ENCODE results near the gene FAM47C.
A peak's percentile ranks its signal among the peaks of the same experiment; 100 is the strongest.
"Not testable (repeated sequence)": the region's sequence is repeated elsewhere in the genome, so short reads cannot be mapped to it uniquely, and the experiment has no call there.

Gene FAM47C
- 0 to 0.88 (median 0) reads per million in 17 experiments for total RNA-seq

DNA sequence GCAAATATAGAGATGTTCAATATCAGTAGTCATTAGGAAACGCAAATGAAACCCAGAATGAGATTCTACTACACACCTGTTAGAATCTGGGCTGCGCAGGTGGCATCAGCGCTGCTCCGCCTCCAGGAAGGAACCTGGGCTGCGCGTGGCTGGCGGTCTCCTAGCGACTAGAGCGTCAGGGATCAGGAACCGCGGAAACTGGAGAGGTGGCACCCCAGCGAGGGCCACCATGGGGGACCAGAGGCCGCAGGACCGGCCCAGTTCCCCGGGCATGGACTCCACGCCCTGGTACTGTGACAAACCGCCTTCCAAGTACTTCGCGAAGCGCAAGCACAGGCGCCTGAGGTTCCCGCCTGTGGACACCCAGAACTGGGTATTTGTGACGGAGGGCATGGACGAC, at the start of gene FAM47C:
Gene FAM47C, plus strand, starts transcription at position 185 of the 400 bp plus-strand sequence. Its CDS starts 45 bp downstream, at position 230.
- DNase-seq: not testable (repeated sequence)

DNA sequence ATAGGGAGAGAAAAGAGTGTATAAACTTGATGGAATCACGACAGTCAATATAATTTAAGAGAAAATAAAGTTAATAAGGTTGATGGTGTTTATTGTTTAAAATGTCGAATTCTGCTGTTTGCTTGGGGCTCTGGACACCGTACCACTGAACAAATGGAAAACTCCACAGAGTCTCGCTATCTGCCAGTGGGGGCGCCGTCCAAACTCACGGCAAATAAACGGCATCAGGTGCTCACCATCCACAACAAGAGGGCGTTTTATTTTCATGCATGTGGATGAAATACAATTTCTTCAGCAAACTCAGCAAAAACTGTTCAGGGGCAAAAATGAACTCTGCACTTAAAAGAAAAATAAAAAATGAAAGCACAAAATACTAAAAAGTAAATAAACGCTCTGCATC, 46.6 kb upstream of the FAM47C start:
- no peak for DNase-seq

GRCh38 chrX:36963069-36963808, 44.9 kb upstream of the FAM47C start:
- DNase-seq: no peak

DNA sequence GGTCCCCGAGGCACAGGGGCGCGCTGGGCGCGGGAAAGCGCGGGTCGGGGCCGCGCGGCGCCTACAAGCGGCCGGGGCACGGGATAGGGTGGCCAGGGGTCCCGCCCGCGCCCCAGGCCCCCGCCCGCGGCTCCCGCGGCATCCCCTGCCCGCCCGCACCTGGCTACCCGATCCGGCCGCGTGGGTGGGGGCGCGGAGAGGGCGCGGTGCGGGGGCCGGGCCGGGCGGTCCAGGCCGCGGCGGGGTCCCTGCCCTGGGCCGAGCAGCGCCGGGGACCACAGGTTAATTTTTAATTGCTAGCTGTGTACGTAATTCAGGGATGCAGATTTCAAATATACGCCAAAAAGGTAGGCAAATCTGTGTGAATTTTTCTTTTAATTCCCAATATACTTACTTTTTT, 44.3 kb upstream of the FAM47C start:
- no peak for DNase-seq

GRCh38 chrX:36973575-36973974, 34.6 kb upstream of the FAM47C start:
- no peak for DNase-seq

DNA sequence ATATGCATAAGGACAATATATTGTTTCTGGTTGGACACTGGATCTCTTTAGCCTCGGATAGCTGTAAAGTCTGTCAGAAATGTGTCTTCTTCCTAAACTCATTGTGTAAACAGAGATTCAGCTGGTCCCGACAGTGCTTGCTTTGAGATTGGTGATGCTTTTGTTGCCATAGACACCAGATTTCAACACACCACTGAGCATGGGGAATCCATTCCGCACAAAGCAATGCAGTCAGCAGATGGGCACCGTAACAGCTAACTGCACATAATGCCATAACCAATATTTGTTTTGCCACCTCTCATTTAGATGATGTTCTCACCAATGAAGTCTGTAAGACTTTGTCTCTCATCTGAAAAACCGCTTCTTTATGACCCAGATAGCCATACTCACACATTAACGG, 33.3 kb upstream of the FAM47C start:
- no peak for DNase-seq

DNA sequence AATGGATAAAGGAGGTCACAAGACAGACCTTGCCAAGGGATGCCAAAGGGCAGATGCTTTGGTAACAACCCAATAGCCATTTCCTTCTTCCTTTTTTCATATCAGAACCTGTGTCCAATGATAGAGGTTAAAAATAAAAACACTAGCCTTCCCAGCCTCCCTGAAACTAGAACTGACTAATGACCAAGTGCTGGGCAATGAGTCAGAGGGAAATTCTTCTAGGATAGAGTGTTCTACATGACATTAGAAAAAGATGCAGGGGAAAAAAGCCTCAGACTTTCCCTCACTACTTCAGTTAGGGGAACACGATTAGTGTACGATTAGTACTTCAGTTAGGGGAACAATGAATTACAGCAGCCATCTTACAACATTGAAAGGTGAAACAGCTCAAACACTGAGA, 29.3 kb upstream of the FAM47C start:
- no peak for DNase-seq

GRCh38 chrX:36983831-36984230, 24.3 kb upstream of the FAM47C start:
- no peak for DNase-seq

GRCh38 chrX:36985416-36986209, 22.6 kb upstream of the FAM47C start:
- DNase-seq: not testable (repeated sequence)

DNA sequence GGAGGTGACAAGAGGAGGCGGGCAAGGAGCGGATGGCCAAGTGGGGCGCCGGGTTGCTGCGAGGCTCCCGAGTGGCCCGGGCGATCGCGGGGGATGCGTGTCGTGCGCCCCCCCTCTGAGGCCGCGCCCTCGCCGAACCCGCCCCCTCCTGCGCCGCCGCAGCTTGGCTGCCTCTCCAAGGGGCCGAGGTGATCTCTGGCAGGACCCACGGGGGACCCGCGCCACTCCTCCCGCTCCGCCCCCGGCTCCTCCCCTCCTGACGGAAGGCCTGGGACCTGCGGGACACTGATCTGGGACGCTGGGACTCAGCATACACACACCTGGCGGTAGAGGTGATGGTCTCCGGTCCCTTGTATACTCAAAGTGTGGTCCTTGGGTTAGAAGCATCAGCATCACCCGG, 21.9 kb upstream of the FAM47C start:
- no peak for DNase-seq

DNA sequence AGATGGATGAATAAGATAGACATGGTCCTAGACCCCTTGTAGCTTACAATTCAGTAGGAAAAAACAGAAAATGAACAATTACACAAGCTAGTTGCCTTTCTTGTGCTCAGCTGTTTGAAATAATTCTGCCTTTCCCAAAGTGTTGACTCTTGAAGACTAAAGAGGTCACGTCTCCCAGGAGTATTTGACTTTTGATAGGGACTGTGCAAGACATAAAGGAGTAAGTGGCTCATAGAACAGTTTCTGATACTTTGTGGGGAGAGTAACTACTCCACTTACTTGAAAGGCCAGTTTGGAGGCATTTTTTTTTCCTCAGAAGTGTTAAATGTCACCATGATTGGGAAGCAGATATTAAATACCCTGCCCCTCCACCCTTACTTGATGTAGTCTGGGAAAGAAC, 21.0 kb upstream of the FAM47C start:
- not testable (repeated sequence) for DNase-seq

DNA sequence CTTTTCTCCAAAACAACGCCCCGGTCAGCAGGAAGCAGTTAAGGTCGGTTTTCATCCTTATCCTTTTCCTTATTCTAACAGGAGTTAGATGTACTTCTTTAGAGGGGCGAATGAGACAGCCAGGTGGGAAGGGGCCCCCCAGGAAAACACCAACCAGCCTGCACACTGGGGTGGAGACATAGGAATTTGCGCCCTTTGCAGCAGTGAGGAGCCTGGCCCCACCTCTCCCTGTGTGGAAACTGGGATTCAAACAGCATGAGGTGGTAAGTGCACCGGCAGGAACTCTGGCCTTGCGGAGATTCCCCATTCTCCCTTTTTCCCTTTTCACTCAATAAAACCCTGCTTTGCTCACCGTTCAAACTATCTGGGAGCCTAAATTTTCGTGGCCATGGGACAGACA, 8.0 kb upstream of the FAM47C start:
- DNase-seq: no peak

DNA sequence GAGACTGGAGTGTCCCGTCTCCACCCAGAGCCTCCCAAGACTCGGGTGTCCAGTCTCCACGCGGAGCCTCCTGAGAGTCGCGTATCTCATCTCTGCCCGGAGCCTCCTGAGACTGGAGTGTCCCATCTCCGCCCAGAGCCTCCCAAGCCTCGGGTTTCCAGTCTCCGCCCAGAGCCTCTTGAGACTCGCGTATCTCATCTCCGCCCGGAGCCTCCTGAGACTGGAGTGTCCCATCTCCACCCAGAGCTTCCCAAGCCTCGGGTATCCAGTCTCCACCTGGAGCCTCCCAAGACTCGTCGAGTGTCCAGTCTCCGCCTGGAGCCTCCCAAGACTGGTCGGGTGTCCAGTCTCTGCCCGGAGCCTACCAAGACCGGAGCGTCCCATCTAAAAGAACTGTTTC, 2.3 kb downstream of the FAM47C start:
- no peak for DNase-seq

GRCh38 chrX:37034260-37034659, 26.1 kb downstream of the FAM47C start:
- DNase-seq: not testable (repeated sequence)

DNA sequence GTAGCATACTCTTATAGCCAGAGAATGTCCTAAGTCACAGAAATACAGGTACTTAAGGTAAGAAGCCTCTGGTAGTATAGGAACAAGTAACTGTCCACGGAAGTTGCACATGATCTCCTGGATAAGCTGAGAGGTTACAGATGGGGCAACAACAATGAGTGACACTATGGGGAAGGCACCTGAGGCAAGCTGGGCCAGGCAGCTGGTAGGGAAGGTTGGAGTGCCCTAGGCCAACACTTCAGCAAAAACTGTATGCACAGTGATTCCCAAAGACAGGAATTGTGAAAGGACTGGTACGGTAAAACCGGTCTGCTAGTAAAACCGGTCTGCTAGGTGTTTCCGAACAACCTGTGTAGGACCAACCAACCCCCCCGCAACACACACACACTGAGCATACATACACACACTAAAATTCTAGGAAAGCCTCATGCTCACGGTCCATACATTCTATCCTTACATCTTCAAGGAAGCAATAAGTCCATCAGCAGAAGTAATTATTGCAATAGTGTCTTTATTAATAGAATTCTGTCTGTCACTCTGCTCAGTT, 28.6 kb downstream of the FAM47C start:
- not testable (repeated sequence) for DNase-seq

- DNase-seq: not testable (repeated sequence)
Measured at GRCh38 chrX:37038814-37039213, 30.6 kb downstream of the FAM47C start.

DNA sequence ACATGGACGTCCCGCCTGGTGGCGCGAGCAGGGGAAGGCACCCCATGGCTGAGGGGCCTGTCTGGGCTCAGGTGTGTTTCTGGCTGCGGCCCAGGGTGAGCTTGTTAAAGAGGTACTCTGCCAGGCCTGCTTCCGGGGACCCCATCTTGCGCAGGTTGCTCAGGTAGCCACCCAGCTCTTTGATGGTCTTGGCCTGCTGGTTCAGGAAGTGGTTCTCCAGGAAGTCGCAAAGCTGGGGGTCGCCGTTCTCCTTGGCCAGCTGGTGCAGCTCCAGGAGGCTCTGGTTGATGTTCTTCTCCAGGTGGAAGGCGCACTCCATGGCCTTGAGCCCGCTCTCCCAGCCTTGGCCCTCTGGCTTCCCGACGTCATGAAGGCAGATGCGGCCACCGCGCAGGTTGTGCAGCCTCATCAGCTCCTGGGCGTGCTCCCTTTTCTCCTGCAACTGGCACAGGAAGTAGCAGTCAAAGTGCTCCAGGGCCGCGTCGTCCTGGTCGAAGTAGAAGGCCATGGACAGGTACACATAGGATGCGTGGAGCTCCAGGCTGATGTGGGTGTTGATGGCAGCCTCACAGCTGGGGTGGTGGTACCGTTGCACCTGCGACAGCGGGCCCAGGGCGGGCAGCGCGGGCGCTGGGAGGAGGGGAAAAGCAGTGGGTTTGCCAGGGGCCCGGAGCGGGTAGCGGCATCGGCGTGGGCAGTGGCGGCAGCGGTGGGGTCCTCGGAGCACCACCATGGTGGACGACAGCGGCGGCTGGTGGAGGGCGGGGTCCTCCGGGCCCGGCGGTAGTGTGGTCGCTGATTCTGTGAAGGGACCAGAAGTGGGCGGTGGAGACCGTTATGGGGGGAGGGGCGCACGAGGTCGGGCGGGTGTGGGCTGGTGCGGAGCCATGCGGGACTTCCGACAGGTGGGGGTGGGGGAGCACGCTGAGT, 35.1 kb downstream of the FAM47C start:
- not testable (repeated sequence) for DNase-seq

GRCh38 chrX:37047776-37048175, 39.6 kb downstream of the FAM47C start:
- no peak for DNase-seq

GRCh38 chrX:37057572-37057971, 49.4 kb downstream of the FAM47C start:
- DNase-seq: not testable (repeated sequence)

- peak; percentile 14 to 29 (median 22) for DNase-seq
Measured at GRCh38 chrX:37060999-37061398, 52.8 kb downstream of the FAM47C start.
